Osteocyte (in vitro differentiated cells): Measurements from ENCODE around the gene PTPRG. TPM values are rescaled to one million over a fixed set of nuclear protein-coding genes. Genes with fewer than 3 reads are reported as not detected.

ENCODE experiments used
- DNase-seq: peaks from one replicate; pipeline ENCODE4 v3.0.0; 2021; ENCODE audit warnings: mixed read lengths; ENCODE audit not compliant: unreplicated experiment; ENCODE audit errors: extremely low spot score
- H3K27ac Mint-ChIP-seq: one replicate; pipeline ENCODE4 v1.8.0; 2021; ENCODE audit warnings: mild to moderate bottlenecking, mixed read lengths; ENCODE audit not compliant: unreplicated experiment
- H3K27me3 Mint-ChIP-seq: one replicate; pipeline ENCODE4 v1.8.0; 2021; ENCODE audit warnings: mixed read lengths; ENCODE audit not compliant: unreplicated experiment
- H3K36me3 Mint-ChIP-seq: one replicate; pipeline ENCODE4 v1.8.0; 2021; ENCODE audit warnings: mixed read lengths; ENCODE audit not compliant: unreplicated experiment
- H3K4me1 Mint-ChIP-seq: one replicate; pipeline ENCODE4 v1.8.0; 2021; ENCODE audit warnings: mixed read lengths; ENCODE audit not compliant: unreplicated experiment
- H3K4me3 Mint-ChIP-seq: one replicate; pipeline ENCODE4 v1.8.0; 2021; ENCODE audit warnings: mild to moderate bottlenecking, moderate library complexity, mixed read lengths; ENCODE audit not compliant: unreplicated experiment
- H3K9me3 Mint-ChIP-seq: one replicate; pipeline ENCODE4 v1.8.0; 2021; ENCODE audit warnings: mixed read lengths; ENCODE audit not compliant: unreplicated experiment
- total RNA-seq: library from RNA; stranded (reverse); gene quantifications from 2 replicates; pipeline ENCODE4 v1.2.1, GENCODE V29; 2021
- TF ChIP-seq, protein P1 (sequence below): fragments of 200-600 bp; sonication (generic); IDR thresholded peaks from 2 replicates; pipeline ENCODE4 v1.5.0; 2021; ENCODE audit warnings: antibody characterized with exemption, mild to moderate bottlenecking, moderate library complexity

The PTPRG gene
- total RNA-seq, 1 donor from 2014 or later: 48.1 TPM

DNA sequence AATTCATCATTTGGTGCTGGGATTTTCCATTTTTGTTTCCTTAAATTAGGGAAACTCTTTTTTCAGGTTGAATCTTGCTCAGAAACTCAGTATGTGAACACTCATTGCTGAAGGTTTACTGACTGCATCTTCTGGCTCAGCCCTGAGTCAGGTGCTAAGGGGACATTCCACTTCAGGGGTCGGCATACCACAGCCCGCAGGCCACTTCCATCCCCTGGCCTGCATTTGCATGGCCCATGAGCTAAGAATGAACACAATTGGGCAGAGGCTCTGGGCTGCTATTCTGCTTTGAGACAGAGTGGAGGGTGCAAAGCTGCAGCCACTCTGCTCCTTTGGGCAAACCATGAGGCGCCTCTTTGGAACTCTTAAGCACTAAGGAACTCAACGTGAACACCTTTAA lies 647.0 kb downstream of the PTPRG start:
- no peaks in the 10 kb centered on the region for H3K9me3 Mint-ChIP-seq

DNA sequence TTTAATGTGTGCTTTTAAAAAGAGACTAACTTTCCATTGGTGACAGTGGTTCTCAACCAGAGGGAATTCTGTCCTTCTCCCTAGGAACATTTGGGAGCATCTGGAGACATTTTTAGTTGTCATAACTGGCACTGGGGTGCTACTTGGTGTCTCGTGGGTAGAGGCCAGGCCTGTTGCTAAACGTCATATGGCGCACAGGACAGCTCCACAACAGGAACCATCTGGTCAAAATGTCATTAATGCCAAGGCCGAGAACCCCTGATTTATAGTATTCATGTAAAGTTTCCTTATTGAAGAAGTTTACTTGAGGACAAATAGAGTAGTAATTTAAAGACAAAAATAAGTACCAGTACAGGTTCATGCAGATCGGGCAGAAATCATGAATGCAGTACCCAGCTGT lies 647.7 kb downstream of the PTPRG start:
- Mint-ChIP-seq H3K27me3 (no peaks in the 10 kb centered on the region), H3K4me3 (no peak overlapping the region), H3K9me3 (no peaks in the 10 kb centered on the region), H3K4me1 (no peaks in the 10 kb centered on the region), H3K36me3 (peaks cover 3% of the 10 kb centered on the region), H3K27ac (no peak overlapping the region)
- no peak for DNase-seq
- TF ChIP-seq, protein P1, sequence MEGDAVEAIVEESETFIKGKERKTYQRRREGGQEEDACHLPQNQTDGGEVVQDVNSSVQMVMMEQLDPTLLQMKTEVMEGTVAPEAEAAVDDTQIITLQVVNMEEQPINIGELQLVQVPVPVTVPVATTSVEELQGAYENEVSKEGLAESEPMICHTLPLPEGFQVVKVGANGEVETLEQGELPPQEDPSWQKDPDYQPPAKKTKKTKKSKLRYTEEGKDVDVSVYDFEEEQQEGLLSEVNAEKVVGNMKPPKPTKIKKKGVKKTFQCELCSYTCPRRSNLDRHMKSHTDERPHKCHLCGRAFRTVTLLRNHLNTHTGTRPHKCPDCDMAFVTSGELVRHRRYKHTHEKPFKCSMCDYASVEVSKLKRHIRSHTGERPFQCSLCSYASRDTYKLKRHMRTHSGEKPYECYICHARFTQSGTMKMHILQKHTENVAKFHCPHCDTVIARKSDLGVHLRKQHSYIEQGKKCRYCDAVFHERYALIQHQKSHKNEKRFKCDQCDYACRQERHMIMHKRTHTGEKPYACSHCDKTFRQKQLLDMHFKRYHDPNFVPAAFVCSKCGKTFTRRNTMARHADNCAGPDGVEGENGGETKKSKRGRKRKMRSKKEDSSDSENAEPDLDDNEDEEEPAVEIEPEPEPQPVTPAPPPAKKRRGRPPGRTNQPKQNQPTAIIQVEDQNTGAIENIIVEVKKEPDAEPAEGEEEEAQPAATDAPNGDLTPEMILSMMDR: no peak

More for the DNA sequence above, 647.0 kb downstream of the PTPRG start:
- H3K4me3 Mint-ChIP-seq: no peak overlapping the region
- peaks cover 5% of the 10 kb centered on the region for H3K36me3 Mint-ChIP-seq
- TF ChIP-seq, protein P1: no peak
- H3K4me1 Mint-ChIP-seq: no peaks in the 10 kb centered on the region
- no peaks in the 10 kb centered on the region for H3K27me3 Mint-ChIP-seq
- no peak overlapping the region for H3K27ac Mint-ChIP-seq
- no peak for DNase-seq

DNA sequence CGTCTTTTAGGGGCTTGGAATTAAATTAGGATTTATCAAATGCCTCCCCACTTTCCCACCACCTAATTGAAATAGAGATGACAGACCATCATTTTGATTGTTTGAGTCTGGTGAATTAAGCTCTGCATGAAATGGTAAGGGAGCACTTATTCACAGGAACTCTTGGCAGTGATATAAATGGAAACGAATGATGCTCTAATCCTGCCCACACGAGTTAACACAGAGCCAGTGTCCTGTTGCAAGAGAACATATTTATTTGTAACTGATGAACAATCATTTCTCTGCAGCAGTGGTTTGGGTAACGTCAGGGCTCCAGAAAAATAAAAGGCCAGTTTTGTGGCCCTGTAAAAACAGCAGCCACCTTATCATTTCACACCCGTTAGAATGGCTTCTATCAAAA lies 648.6 kb downstream of the PTPRG start:
- TF ChIP-seq, protein P1: no peak
- Mint-ChIP-seq H3K4me1 (no peaks in the 10 kb centered on the region), H3K4me3 (no peak overlapping the region), H3K27ac (no peak overlapping the region), H3K27me3 (no peaks in the 10 kb centered on the region), H3K9me3 (no peaks in the 10 kb centered on the region), H3K36me3 (peaks cover 3% of the 10 kb centered on the region)
- DNase-seq: no peak

DNA sequence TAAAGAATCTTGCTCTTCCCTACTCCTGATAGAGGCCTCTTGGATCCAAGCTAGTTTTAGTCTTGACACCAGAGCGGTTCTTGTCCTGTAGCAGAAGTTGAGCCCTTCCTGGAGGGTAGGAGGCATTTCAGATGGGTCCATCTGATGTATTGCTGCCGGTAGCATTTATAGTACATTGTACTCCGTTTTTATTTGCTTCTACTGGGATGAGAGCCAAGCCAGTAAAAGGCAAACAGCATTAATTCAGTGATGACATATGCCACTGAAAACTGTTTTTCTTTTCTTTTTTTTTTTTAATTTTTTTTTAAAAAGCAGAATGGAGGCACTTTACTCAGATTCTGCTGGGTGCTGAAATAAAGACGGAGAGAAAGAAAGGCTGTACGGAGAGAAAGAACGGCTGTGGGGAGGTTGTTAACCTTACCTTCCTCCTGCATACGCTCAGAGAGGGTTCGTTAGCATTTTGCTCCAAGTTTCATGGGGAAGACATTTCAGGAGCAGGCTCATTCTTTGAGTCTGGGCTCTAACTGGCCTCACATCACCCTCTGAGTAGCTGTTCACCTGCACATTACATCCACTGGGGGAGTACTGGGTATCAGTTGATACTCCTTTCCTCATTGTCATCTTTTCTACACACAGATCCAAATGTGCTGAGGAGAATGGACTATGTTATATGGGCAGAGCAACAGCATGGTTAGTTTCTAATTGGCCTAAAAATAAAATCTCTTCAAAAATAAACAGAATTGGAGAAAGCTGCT lies 650.5 kb downstream of the PTPRG start:
- Mint-ChIP-seq H3K27ac (no peak overlapping the region), H3K36me3 (peaks cover 1% of the 10 kb centered on the region)
- TF ChIP-seq, protein P1: no peak

DNA sequence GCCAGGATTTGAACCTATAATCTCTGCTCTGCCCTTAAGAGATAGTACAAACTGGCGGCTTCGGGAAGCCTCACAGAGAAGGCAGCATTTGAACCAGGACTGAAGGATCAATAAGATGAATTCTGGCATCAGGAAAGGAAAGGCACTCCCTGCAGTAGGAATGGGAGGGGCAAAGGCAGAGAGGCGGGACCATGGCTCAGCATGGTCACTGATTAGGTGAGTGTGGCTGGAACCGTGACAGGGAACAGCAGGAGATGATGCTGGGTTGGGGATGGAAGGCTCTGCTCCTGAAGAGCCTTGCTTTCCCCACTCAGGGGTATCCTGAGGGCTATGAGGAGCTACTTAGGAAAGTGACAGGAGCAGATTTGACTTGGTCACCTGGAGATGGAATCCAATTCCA lies 653.5 kb downstream of the PTPRG start:
- no peak for DNase-seq
- H3K27me3 Mint-ChIP-seq: no peaks in the 10 kb centered on the region
- H3K4me1 Mint-ChIP-seq: no peaks in the 10 kb centered on the region
- TF ChIP-seq, protein P1: no peak
- no peaks in the 10 kb centered on the region for H3K9me3 Mint-ChIP-seq
- no peak overlapping the region for H3K4me3 Mint-ChIP-seq
- H3K27ac Mint-ChIP-seq: no peak overlapping the region
- peaks cover 1% of the 10 kb centered on the region for H3K36me3 Mint-ChIP-seq

More for the DNA sequence above, 650.5 kb downstream of the PTPRG start:
- no peaks in the 10 kb centered on the region for H3K27me3 Mint-ChIP-seq
- H3K9me3 Mint-ChIP-seq: no peaks in the 10 kb centered on the region
- no peak overlapping the region for H3K4me3 Mint-ChIP-seq
- no peak for DNase-seq
- H3K4me1 Mint-ChIP-seq: no peaks in the 10 kb centered on the region
